IgD-negative memory B cell (primary cell): ENCODE data around the gene ACTR5. TPM values are rescaled to one million over a fixed set of nuclear protein-coding genes. Genes with fewer than 3 reads are reported as not detected.
"Not testable (repeated sequence)": the region's sequence is repeated elsewhere in the genome, so short reads cannot be mapped to it uniquely, and the experiment has no call there.

ENCODE experiments used
- H3K27ac Mint-ChIP-seq, 3 donors: one replicate each; pipeline ENCODE4 v1.8.0; 2020 to 2022; ENCODE audit warnings: mild to moderate bottlenecking in 3 of 3, mixed read lengths in 3 of 3, moderate library complexity in 1 of 3
- H3K27me3 Mint-ChIP-seq: one replicate; pipeline ENCODE4 v1.8.0; 2021; ENCODE audit warnings: mixed read lengths
- H3K36me3 Mint-ChIP-seq: one replicate; pipeline ENCODE4 v1.8.0; 2020; ENCODE audit warnings: mild to moderate bottlenecking, mixed read lengths
- H3K4me1 Mint-ChIP-seq, 3 donors: one replicate each; pipeline ENCODE4 v1.8.0; 2020 to 2022; ENCODE audit warnings: mixed read lengths in 3 of 3, mild to moderate bottlenecking in 1 of 3
- H3K4me3 Mint-ChIP-seq, 4 donors: one replicate each; pipeline ENCODE4 v1.8.0; 2020 to 2022; ENCODE audit warnings: mild to moderate bottlenecking in 4 of 4, mixed read lengths in 4 of 4, moderate library complexity in 3 of 4
- H3K9me3 Mint-ChIP-seq, 3 donors: one replicate each; pipeline ENCODE4 v1.8.0; 2020 to 2021; ENCODE audit warnings: mixed read lengths in 3 of 3, mild to moderate bottlenecking in 1 of 3
- polyA plus RNA-seq: library from polyadenylated mRNA; unstranded; fragments of 300-500 nt; fragmentation: Illumina TruSeq; gene quantifications from one replicate; pipeline ENCODE4 v1.2.3, GENCODE V29; 2021

Gene ACTR5
- polyA plus RNA-seq, 1 donor from 2014 or later, result 12.5 TPM

GRCh38 chr20:38794057-38794456, 45.8 kb downstream of the ACTR5 start:
- not testable (repeated sequence) for H3K27me3 Mint-ChIP-seq, H3K4me3 Mint-ChIP-seq, H3K4me1 Mint-ChIP-seq, H3K36me3 Mint-ChIP-seq, H3K9me3 Mint-ChIP-seq, H3K27ac Mint-ChIP-seq

GRCh38 chr20:38798266-38798665, 50.0 kb downstream of the ACTR5 start:
- Mint-ChIP-seq H3K36me3 (peaks cover 2% of the 10 kb centered on the region), H3K9me3 (peaks cover 0 to 6% (median 2%) of the 10 kb centered on the region in 3 donors), H3K27ac (peak overlapping the region in 1 of 3 donors; percentile 2), H3K4me3 (no peak overlapping the region), H3K4me1 (peaks cover 0 to 6% (median 6%) of the 10 kb centered on the region in 3 donors), H3K27me3 (no peaks in the 10 kb centered on the region)

- no peak overlapping the region for H3K4me3 Mint-ChIP-seq
- H3K4me1 Mint-ChIP-seq, result peaks cover 0 to 10% (median 7%) of the 10 kb centered on the region in 3 donors
- peaks cover 2% of the 10 kb centered on the region for H3K36me3 Mint-ChIP-seq
- H3K27ac Mint-ChIP-seq, result no peak overlapping the region
- peaks cover 0 to 6% (median 2%) of the 10 kb centered on the region in 3 donors for H3K9me3 Mint-ChIP-seq
- no peaks in the 10 kb centered on the region for H3K27me3 Mint-ChIP-seq
Measured at GRCh38 chr20:38799203-38799602, 50.9 kb downstream of the ACTR5 start.

- Mint-ChIP-seq H3K4me1 (peaks cover 7 to 20% (median 16%) of the 10 kb centered on the region in 3 donors), H3K9me3 (peaks cover 0 to 6% (median 2%) of the 10 kb centered on the region in 3 donors), H3K4me3 (no peak overlapping the region), H3K36me3 (peaks cover 2% of the 10 kb centered on the region), H3K27ac (peak overlapping the region in 2 of 3 donors; percentile 67), H3K27me3 (no peaks in the 10 kb centered on the region)
Measured at GRCh38 chr20:38800882-38801281, 52.6 kb downstream of the ACTR5 start.

GRCh38 chr20:38804221-38804620, 56.0 kb downstream of the ACTR5 start:
- peaks cover 2% of the 10 kb centered on the region for H3K27me3 Mint-ChIP-seq
- H3K4me3 Mint-ChIP-seq, result peak overlapping the region in 2 of 4 donors; percentile 91 to 98
- H3K36me3 Mint-ChIP-seq, result peaks cover 2% of the 10 kb centered on the region
- H3K27ac Mint-ChIP-seq, result peak overlapping the region; percentile 95 to 98 (median 95)
- peaks cover 25 to 34% (median 31%) of the 10 kb centered on the region in 3 donors for H3K4me1 Mint-ChIP-seq
- no peaks in the 10 kb centered on the region for H3K9me3 Mint-ChIP-seq

- H3K27me3 Mint-ChIP-seq, result peaks cover 2% of the 10 kb centered on the region
- H3K36me3 Mint-ChIP-seq, result no peaks in the 10 kb centered on the region
- peak overlapping the region; percentile 95 to 98 (median 95) for H3K27ac Mint-ChIP-seq
- peak overlapping the region; percentile 90 to 98 (median 94) for H3K4me3 Mint-ChIP-seq
- peaks cover 30 to 36% (median 32%) of the 10 kb centered on the region in 3 donors for H3K4me1 Mint-ChIP-seq
- no peaks in the 10 kb centered on the region for H3K9me3 Mint-ChIP-seq
Measured at GRCh38 chr20:38804682-38805501, 56.6 kb downstream of the ACTR5 start.

- H3K27ac Mint-ChIP-seq, result peak within 1 kb of the TSS; percentile 95 to 98 (median 97)
- H3K36me3 Mint-ChIP-seq, result no peaks in the 10 kb centered on the region
- H3K4me3 Mint-ChIP-seq, result peak within 1 kb of the TSS; percentile 90 to 99 (median 98)
- peaks cover 37 to 42% (median 38%) of the 10 kb centered on the region in 3 donors for H3K4me1 Mint-ChIP-seq
- peaks cover 2% of the 10 kb centered on the region for H3K27me3 Mint-ChIP-seq
- H3K9me3 Mint-ChIP-seq, result no peaks in the 10 kb centered on the region
Measured at GRCh38 chr20:38805502-38805957, 57.3 kb downstream of the ACTR5 start, which contains the start of gene PPP1R16B. TSS of gene PPP1R16B (plus strand) at chr20:38805697. CDS start at chr20:38835926, 30,229 bp downstream.

- peak overlapping the region; percentile 90 to 99 (median 98) for H3K4me3 Mint-ChIP-seq
- H3K36me3 Mint-ChIP-seq, result no peaks in the 10 kb centered on the region
Measured at GRCh38 chr20:38805958-38806854, 57.9 kb downstream of the ACTR5 start.

GRCh38 chr20:38806855-38807655, 58.8 kb downstream of the ACTR5 start:
- H3K36me3 Mint-ChIP-seq, result no peaks in the 10 kb centered on the region
- peak overlapping the region; percentile 90 to 99 (median 97) for H3K4me3 Mint-ChIP-seq
- H3K9me3 Mint-ChIP-seq, result no peaks in the 10 kb centered on the region
- H3K27ac Mint-ChIP-seq, result peak overlapping the region; percentile 95 to 97 (median 95)
- peaks cover 50 to 57% (median 51%) of the 10 kb centered on the region in 3 donors for H3K4me1 Mint-ChIP-seq
- peaks cover 2% of the 10 kb centered on the region for H3K27me3 Mint-ChIP-seq

More at GRCh38 chr20:38805958-38806854, 57.9 kb downstream of the ACTR5 start:
- peak overlapping the region; percentile 95 to 98 (median 97) for H3K27ac Mint-ChIP-seq
- no peaks in the 10 kb centered on the region for H3K9me3 Mint-ChIP-seq
- peaks cover 42 to 49% (median 44%) of the 10 kb centered on the region in 3 donors for H3K4me1 Mint-ChIP-seq
- peaks cover 2% of the 10 kb centered on the region for H3K27me3 Mint-ChIP-seq

GRCh38 chr20:38809942-38810341, 61.7 kb downstream of the ACTR5 start:
- Mint-ChIP-seq H3K27me3 (peaks cover 2% of the 10 kb centered on the region), H3K4me1 (peaks cover 60 to 64% (median 61%) of the 10 kb centered on the region in 3 donors), H3K36me3 (no peaks in the 10 kb centered on the region), H3K27ac (peak overlapping the region; percentile 95 to 97 (median 95)), H3K4me3 (peak overlapping the region; percentile 34 to 99 (median 97)), H3K9me3 (no peaks in the 10 kb centered on the region)

- peak overlapping the region in 3 of 4 donors; percentile 60 to 99 (median 97) for H3K4me3 Mint-ChIP-seq
- no peaks in the 10 kb centered on the region for H3K9me3 Mint-ChIP-seq
- H3K4me1 Mint-ChIP-seq, result peaks cover 64 to 71% (median 69%) of the 10 kb centered on the region in 3 donors
- H3K27ac Mint-ChIP-seq, result peak overlapping the region in 2 of 3 donors; percentile 89 to 97
- H3K27me3 Mint-ChIP-seq, result peaks cover 2% of the 10 kb centered on the region
- peaks cover 6% of the 10 kb centered on the region for H3K36me3 Mint-ChIP-seq
Measured at GRCh38 chr20:38810926-38811630, 62.8 kb downstream of the ACTR5 start.

GRCh38 chr20:38811769-38812168, 63.5 kb downstream of the ACTR5 start:
- peaks cover 70 to 77% (median 76%) of the 10 kb centered on the region in 3 donors for H3K4me1 Mint-ChIP-seq
- peak overlapping the region in 3 of 4 donors; percentile 39 to 97 (median 86) for H3K4me3 Mint-ChIP-seq
- H3K36me3 Mint-ChIP-seq, result peaks cover 7% of the 10 kb centered on the region
- H3K27ac Mint-ChIP-seq, result peak overlapping the region in 2 of 3 donors; percentile 89 to 97
- peaks cover 2% of the 10 kb centered on the region for H3K27me3 Mint-ChIP-seq
- H3K9me3 Mint-ChIP-seq, result no peaks in the 10 kb centered on the region

GRCh38 chr20:38812182-38812581, 63.9 kb downstream of the ACTR5 start:
- peaks cover 2% of the 10 kb centered on the region for H3K27me3 Mint-ChIP-seq
- no peaks in the 10 kb centered on the region for H3K9me3 Mint-ChIP-seq
- H3K36me3 Mint-ChIP-seq, result peaks cover 7% of the 10 kb centered on the region
- H3K4me3 Mint-ChIP-seq, result peak overlapping the region; percentile 34 to 97 (median 84)
- H3K27ac Mint-ChIP-seq, result peak overlapping the region in 2 of 3 donors; percentile 89 to 97
- H3K4me1 Mint-ChIP-seq, result peaks cover 70 to 81% (median 77%) of the 10 kb centered on the region in 3 donors
